GM19395 (cell line): ENCODE results near the gene NPTX1.

ENCODE experiments used
- ATAC-seq: cut with Tn5 transposase; IDR thresholded peaks from one replicate; pipeline ENCODE4 v1.9.1; 2021; ENCODE audit warnings: mild to moderate bottlenecking, moderate library complexity; ENCODE audit not compliant: unreplicated experiment

Gene NPTX1

DNA sequence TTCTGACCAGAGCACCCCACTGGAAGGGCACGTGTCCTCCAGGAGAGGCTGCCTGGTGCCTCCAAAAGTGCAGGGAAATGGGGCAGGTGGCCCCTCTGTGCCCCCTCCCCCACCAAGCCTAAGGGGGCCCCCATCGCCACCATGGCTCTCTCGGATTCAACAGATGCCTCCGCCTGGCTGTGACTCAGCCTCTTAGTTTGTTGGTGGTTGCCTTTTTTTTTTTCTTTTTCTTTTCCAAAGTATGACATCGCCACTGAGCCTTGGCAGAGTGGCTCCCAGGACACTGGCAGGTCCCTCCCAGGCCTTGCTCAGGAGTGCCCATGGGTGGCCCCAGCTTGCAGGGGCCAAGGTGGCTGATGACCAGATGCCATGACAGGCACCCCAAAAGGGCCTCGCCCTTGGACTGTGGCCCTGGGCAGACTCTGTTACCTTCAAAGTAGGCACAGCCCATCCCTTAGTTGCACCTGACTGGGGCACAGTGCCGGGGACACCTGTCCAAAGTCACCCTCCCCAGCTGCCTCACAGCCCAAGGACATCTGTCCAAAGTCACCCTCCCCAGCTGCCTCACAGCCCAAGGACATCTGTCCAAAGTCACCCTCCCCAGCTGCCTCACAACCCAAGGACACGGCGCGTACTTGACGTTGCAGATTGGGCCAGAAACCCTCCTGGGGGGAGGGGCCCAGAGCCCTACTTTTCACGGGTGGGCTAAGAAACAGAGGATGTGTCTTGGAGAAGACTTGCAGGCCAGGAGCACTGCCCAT lies 29.6 kb downstream of the NPTX1 start:
- ATAC-seq = no peak

DNA sequence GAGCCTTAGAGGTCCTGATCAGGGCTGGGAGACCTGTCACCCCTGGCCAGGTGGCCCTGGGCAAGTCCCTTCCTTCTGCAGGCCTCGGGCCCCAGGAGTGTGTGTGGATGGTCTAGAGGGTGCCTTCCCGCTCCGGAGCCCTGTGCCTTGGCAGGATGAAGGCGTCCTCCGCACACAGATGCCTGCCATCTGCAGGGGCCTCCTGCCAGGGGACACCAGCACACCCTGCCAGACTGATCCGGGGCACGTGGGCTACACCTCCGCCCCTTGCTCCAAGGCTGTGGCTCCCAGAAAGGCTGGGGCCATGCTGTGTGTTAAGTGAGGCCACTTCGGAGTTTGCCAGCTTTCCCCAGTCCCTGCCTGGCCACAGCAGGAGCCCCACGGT lies 30.7 kb downstream of the NPTX1 start:
- ATAC-seq = no peak

DNA sequence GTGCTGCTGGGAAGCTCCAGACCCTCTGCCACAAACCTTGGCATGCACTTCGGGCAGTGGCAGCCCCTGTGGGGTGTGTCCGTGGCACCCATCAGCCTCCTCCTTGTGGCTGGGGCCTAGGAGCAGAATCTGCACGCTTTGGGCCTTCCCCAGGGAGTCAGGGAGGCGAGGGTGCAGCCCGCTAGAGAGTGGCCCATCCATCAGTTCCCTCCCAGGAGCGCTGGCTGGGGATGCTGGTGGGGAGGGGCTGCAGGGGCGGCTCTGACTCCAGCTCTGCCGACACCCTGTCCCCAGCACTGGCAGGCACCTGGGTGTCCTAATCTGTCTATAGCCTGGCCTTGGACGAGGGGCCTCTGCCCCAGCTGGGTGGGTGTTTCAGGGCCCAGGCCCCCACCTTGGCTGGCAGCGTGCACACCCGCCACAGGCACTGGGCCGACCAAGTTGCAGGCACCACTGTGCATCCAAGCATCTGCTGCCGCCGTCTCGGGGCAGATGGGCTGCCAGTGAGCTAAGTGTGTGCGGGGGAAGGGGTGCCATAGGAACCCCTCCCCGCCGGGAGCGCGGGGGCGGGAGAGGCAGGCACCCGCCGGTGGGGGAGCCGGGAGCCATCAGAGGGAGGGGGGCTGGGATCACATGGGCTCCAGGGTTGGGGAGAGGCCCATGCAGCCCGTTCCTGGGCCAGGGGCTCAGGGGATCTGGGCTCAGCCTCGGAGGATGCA lies 31.2 kb downstream of the NPTX1 start:
- no peak for ATAC-seq

DNA sequence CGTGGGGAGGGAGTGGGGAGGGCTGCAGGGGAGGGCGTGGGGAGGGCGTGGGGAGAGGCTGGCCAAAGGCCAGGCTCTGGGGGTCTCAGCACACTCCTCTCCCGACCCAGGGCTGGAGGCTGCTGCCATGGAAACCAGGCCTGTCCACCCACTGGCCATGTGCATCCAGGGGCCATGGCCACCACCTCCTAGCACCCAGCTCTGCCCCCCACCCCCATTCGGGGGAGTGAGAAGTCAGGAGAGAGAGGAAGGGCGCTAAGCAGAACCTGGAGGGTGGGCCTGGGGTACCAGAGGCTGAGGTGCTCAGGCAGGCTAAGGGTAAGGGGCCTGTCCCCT lies 31.8 kb downstream of the NPTX1 start:
- no peak for ATAC-seq

DNA sequence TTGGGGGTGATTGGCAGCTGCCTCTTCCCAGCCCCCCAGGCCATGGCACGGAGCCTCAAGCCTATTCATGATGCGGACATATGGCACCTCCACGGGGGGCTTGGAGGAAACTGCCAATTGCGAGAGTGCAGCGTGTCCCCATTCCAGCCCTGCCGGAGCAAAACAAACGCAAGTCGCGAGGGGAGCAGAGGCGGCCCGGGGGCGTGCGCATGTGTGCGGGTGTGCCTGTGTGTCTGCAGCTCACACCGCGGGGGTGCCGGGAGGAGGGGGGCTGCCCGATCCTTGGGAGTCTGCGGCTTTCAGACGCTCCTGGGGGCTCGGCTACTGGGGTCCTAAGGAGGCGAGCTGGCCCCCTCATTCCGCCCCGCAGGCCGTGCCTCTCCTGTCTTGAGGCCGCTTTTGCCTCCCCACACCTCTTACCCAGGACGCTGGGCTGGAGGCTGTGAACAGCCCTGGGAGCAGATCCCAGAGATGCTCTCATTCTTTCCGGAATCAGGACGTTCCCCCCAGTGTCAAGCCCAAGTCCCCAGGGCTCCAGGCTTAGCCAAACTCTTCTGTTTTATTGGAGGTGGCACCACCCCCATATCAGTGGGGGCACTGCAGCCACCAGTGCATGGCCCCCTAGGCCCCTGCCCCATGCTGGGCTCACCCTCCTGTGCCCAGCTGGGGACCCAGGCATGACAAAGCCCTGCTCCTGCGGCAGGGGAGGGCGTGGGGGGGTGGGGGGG lies 32.3 kb downstream of the NPTX1 start:
- no peak for ATAC-seq

DNA sequence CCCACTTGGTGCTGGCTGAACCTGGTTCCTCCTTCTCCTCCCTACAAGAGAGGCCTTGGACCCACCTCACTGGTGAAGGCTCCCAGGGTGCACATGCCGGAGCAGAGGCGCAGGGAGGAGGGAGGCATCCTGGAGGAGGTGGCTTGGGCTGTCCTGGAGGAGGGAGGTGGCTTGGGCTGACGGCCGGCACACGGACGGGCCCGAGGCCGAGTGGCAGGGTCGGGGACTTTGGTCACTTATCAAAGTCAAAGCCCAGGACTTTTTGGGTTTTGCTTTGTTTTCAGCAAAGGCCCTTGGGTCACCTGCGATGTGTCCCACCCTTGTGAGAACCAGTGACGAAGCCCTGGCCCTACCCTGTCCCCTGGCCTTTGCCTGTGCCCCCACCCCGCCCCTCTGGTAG lies 32.9 kb downstream of the NPTX1 start:
- ATAC-seq = no peak

DNA sequence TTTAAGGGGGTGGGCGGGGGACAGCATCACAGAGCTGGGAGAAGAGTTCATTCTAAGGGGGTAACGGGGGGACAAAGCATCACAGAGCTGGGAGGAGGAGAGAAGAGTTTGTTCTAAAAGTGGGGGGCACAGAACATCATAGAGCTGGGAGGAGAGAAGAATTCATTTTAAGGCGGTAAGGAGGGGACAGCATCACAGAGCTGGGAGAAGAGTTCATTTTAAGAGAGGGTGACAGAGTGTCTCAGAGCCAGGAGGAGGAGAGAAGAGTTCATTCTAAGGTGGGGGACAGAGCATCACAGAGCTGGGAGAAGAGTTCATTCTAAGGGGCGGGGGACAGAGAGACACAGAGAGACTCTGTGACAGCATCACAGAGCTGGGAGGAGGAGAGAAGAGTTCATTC lies 33.6 kb downstream of the NPTX1 start:
- ATAC-seq = no peak

DNA sequence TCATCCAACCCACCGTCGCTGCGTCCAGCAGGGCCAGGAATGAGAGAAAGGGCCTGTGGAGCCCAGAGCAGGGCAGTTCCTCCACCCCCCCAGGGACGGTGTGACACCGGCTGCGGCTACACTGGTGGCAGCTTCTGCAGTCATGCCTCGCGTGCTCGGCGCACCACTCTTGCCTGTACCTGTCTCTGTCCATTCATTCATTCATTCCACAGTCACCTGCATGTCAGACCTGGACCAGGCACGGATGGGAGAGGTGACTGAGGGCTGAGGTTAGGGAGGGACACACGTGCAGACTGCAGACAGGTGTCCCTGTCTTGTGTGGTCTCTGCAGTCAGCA lies 34.1 kb downstream of the NPTX1 start:
- no peak for ATAC-seq

DNA sequence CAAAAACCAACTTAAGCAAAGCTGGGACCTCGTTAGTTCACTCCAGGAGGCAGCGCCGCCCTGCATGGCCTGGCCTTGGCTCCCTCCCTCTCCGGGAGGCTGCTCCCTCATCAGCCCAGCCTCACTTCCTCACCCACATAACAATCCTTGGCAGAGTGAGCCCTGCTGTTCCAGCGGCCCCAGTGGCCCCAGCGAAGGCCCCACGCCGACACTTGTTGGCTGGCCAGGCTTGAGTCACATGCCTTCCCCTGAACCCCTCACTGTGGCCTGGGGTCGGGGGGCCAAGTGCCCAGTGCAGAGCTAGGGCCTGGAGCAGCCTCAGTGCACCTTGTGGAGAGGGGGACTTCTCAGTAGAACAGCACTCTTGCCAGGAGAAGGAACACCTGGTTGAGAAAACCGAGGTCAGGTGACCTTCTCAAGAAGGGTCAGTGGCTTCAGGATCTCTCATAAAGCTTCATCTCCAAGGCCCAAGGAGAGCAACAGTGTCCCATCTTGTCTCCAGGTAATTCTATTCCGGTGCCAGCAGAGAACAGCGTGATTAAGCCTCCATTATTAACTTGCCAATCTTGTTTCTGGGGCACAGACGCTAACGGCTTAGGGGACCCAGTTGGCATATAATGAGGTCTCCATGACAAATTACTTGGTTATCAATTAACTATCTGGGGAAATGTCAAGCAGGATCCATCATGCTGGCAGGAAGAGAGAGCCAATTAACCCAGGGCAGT lies 34.6 kb downstream of the NPTX1 start:
- no peak for ATAC-seq

DNA sequence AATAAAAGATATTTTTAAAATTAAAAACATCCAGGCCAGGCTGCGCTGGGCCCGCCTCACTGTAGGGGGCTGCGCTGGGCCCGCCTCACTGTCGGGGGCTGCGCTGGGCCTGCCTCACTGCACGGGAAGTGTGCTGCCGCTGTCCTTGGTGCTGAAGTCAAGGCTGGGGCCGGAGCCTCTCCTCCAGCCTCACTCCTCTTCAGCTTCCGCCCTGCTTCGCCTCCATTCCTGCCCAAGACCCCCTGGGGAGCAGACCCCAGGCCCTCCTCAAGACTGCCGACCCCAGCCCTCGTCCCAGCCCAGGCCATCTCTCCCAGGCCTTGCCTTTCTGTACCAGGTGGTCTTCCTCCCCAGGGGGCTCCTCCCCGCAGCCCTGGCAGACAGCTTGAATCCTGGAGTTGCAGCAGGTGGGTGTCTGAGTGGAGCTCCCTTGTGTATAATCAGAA lies 35.3 kb downstream of the NPTX1 start:
- ATAC-seq = no peak

DNA sequence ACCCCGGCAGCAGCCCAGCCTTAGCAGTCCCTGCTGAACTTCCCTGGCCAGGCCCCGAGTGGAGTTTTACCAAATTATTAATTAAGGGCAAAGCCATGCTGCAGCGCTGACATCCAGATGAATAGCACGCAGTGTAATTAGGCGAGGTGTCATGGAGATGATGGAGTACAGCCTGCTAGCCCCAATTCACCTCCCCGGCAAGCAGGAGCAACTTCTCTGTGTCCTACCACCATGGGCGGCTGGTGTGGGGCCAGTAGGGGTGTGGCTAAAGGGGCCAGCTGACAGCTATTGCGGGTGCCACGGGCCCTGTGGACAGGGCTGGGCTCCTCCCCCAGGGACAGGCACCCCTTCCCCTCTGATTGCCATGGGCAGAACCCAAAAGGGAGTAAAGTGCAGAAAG lies 36.9 kb downstream of the NPTX1 start:
- no peak for ATAC-seq

DNA sequence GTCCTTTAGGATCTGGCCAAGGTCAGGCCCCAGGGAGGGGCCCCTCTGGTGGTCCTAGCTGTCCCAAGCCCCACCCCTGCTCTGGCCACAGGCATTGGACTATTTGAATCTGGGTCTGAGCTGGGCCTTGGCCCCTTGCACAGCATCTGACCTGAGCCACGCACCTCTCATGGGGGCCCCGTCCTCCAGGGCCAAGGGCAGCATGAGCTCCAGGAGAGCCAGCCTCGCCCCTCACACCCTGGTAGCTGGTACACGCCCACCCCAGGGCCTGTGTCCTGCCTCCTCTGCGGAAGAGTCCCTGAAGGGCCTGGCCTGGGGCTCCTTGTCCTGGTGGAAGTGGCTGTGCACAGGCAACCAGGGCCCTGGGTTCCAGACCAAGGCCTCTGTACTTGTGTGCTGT lies 37.6 kb downstream of the NPTX1 start:
- no peak for ATAC-seq

DNA sequence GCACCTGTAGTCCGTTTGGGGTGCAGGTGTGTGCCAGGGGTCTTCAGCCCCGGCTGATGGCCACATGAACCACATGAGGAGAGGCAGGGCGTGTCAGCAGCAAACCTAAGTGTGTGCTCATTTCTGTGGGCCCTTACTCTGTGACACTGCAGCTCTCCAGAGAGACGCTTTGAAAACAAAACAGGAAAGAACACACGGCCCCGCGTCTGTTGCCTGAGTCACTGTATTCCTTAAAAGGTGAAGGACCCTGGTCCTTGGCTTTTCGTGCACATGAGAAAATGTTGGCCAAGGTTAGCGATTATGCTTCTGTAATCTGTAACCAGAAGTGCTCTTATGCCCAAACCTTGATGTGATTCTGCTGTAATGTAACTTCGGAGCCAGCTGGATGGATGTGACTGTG lies 38.9 kb downstream of the NPTX1 start:
- ATAC-seq = no peak

DNA sequence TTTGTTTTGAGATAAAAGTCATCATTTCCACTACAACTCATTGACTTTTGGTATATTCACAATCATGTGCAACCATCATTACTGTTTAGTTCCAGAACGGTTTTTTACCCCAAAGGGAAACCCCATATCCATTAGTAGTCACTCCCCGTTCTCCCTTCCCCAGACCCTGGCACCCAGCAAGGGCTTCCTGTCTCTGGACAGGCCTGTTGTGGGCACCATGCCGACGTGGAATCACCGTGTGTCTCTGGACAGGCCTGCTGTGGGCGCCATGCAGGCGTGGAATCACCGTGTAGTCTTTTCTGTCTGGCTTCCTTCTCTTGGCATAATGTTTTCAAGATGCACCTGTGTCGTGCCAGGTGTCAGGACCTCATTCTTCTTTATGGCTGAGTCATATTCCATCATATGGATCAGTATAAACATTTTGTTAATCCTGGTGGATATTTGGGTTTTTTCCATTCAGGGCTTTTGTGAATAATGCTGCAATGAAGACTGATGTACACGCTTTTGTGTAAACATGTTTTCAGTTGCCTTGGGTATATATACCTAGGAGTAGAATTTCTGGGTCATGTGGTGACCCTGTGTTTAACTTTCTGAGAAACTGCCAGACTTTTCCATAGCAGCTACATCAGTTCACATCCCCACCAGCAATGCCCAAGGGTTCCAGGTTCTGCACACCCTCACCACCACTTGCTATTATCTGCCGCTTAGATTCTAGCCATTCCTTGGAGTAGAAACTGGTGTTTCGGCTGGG lies 42.3 kb downstream of the NPTX1 start:
- ATAC-seq = no peak

DNA sequence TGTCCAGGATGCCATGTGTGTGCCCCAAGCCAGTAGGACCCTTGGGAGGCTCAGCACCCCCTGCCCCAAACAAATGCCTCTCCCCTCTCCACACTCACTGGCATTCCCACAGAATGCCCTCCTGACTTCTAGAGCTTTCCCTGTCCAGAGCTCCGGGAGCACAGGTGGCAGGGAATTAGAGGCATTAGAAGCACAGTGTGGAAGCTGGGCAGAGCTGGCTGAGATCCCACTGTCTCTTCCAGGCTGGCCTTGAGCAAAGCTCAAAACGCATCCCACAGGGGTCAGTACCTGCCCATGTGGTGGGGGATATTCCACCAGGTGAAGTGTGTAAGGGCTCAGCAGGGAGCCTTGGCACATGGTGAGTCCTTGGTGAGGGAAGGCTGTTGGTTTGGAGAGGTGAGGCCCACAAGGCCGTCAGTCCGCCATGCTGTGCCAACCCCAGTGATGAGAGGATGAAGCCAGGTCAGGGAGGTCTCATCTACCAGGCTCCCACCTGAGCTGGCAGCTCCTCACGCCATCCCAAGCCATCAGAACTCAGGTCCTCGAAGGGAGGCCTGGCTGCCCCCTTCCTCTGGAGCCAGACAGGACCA lies 43.4 kb downstream of the NPTX1 start:
- ATAC-seq = no peak

DNA sequence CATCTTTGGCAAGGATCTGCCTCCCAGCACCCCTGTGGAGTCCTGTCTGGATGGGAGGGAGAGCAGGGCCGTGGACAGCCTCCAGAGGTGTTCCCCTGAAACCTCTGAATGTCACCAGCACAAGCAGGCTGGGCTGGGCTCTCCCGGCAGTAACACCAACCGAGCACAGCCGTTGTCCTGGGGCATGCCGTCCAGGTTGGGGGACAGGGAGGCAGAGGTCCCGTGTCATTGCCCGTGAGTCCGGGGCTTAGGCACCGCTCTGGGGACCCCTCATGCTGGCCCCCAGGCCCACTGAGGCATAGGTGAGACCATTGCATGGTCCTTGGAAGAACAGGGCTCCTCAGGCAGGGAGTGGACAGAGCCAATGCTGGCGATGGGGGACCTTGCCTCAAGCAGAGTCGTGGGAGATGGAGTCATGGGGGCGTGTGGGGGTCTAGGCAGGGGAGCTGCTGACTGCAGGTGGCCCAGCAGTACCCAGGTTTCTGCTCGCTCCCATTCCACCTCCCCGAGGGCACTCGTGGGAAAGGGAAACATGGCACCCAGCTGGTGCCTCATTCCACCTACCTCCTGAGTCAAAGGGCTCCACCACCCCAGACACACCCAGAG lies 44.0 kb downstream of the NPTX1 start:
- no peak for ATAC-seq

DNA sequence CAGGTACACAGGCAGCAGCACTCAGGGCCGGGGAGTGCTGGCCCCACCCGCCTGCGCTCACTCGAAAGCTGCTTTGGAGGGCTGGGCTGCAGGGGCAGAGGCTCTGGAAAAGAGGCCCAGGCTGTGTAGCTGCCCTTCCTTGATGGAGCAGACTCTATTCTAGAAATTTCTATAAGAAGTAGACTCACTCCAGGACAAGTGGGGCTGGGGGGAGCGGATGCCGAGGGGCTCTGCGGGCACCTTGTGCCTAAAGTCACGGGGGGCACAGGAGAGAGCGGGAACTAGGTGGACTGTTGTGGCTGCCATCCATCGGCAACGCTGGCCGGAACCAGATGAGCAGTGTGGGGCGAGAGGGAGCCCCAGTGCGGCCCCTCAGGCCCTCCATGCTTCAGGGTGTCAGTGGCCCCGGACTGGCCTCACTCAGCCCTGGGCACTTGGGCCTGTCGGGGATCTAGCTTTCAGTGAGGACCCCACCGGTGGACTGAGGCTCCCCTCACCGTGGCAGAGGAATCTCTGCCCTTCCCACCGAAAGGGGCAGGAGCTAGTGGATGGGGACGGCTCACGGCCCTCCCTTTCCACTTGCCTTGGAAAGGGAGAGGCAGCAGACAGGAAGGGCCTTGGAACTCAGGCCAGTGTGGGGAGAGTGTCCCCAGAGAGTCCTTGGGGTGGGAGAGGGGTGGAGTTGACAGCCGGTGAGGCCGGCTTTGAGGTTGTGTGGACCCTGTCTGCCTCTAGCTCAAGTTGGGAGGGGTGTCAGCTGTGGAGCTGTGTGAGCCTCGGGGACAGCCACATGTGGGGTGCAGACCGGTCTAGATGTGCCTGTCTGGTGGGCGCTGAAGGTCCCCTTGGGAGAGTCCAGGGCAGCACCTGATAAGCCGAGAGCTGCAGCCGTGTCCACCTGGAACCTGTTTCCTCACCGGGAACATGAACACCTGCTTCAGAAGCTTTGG lies 44.9 kb downstream of the NPTX1 start:
- ATAC-seq = no peak

DNA sequence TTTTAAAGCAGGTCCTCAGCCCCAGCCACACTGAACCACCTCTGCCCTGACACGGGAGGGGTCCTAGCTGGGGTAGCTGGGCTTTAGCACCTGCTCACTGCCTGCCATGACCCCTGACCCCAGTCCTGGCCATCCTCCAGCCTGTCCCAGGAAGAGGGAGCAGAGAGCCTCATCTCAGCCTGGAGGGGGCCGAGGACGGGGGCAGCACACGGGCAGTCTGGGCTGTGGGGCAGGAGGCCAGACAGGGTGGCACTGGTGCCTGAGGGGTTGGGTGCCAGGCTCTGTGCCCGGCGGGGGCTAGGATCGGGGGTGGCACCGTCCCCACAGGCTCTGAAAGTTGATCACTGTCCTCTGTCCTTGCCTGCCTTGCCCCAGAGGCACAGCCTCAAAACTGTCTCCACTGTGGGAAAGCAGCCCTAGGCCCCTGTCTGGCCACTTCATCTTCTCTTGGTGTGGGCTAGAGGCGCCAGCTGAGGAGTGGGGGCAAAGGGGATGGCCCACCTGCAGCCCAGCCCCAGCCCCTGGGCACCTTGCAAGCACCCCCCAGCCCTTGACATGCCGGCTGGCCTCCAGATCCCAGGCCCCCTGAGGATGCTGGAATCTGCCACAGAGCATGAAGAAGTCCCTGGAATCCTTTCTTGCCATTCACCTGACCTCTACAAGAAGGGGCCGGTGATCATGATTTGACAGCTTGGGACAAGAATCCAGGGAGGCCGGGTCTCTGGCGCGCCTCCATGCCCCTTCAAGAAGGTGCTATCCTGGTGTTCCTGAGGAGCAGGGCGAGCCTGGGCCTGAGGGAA lies 45.8 kb downstream of the NPTX1 start:
- ATAC-seq = no peak
